Astrocyte of the cerebellum (primary cell): ENCODE data around the gene GSTM3.

Source experiments
- DNase-seq: peaks from one replicate; pipeline ENCODE4 v3.0.0-alpha.2; 2011; ENCODE audit warnings: low read depth
- H3K4me3 ChIP-seq: 2 replicates; pipeline ENCODE4 v1.5.1; 2011; ENCODE audit warnings: mild to moderate bottlenecking, low read depth, low read length, moderate library complexity
- in situ Hi-C: cut with HindIII; loops from 2 replicates; pipeline ENCODE4 v1.10.0; 2017; ENCODE audit warnings: low sequenced_read_pairs
- TF ChIP-seq, protein P1 (sequence below): IDR thresholded peaks from 2 replicates; pipeline ENCODE4 v1.5.1; 2012; ENCODE audit warnings: low read length, low read depth, moderate library complexity, mild to moderate bottlenecking; ENCODE audit errors: missing control alignments

Gene GSTM3

DNA sequence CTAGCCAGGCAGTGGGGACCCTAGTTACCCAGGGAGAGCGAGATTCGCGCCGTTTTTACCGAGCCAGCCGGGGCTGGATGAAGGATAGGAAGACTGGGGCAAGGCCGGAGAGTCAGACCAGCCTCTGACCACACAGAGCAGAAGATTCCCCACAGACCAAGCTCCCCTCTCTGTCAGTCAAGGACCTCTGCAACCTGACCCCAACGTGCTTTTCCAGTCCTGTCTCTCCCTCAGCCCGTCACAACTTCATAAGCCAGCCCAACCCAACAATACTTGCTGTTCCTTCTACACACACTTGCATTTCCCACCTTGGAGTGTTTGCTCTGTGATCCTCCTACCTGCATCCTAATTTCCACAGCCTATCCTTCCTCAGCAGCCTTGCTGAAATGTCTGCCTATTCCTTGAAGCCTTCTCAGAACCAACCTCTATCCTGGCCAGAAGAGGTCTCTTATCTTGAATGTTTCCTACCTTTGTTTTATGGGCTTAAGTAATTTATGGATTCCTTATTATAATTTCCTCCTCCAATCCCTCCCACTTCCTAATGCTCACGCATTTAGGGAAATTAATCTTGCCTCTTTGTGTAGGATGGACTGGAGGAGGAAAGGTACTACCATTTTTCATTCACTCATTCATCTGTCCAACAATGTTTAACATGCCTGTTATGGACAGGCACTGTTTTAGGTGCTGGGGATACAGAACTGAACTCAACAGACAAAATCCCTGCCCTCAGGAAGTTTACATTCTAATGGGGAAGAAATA lies at the start of gene GSTM3:
Gene GSTM3 (minus strand): TSS at position 424 of the 759 bp plus-strand sequence. CDS start 751 bp downstream, outside the sequence.
- TF ChIP-seq, protein P1, sequence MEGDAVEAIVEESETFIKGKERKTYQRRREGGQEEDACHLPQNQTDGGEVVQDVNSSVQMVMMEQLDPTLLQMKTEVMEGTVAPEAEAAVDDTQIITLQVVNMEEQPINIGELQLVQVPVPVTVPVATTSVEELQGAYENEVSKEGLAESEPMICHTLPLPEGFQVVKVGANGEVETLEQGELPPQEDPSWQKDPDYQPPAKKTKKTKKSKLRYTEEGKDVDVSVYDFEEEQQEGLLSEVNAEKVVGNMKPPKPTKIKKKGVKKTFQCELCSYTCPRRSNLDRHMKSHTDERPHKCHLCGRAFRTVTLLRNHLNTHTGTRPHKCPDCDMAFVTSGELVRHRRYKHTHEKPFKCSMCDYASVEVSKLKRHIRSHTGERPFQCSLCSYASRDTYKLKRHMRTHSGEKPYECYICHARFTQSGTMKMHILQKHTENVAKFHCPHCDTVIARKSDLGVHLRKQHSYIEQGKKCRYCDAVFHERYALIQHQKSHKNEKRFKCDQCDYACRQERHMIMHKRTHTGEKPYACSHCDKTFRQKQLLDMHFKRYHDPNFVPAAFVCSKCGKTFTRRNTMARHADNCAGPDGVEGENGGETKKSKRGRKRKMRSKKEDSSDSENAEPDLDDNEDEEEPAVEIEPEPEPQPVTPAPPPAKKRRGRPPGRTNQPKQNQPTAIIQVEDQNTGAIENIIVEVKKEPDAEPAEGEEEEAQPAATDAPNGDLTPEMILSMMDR: no peak
- no peak for DNase-seq
- H3K4me3 ChIP-seq: peak within 1 kb of the TSS; percentile 70
- in situ Hi-C loops: no loop called here

DNA sequence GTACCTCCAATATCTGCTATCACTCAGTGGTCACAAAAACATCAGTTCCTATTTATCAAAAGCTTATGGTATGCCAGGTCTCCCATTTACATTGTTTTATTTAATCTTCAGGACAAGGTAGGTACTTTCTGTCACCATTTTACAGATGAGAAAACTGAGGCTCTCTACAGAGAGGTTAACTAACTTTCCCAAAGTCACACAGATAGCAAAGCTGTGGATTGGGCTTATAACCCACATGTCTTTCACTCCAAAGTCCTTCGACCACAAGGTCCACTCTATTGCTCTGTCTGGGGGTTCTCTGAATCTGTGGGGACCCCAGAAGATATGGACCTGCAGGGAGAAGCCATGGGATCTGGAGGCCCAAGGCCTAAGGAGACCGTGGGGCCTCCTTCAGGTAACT lies 49.5 kb upstream of the GSTM3 start:
- H3K4me3 ChIP-seq: no peak overlapping the region
- no peak for DNase-seq
- in situ Hi-C loops: loop anchor here (25.0 kb wide), 2 partner anchors 122 to 222 kb away; partner anchors contain the start of gene CSF1
- TF ChIP-seq, protein P1: no peak

DNA sequence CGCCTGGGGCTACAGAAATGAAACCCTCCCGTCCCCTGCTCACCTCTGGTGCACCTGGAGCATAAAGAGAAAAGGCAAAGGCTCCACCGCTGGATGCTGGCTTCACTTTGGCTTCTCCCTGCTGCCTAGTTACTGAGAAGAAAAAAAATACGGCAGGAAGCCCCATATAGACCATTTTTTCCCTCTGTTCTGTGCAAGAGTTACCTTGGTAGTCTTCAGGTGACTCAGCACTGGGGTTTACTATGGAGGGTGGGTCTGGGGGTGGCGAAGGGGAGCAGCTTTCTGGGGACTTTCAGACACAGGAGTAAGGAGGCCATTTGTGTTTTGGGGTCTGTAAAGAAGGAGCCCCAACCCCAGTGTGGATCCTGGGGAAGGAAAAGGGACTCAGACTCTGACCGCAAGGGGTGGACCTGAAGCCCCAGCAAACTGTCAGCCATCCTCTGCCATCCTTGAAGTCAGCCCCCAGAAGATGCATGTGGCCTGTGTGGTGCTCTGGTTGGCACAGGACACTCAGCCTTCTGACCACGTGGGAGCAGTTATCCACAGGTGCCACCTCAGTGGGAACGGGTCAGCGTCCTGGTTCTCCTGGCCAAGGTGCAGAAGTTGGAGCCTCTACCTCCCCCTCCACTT lies 48.8 kb upstream of the GSTM3 start:
- TF ChIP-seq, protein P1: no peak
- in situ Hi-C loops: loop anchor here (25.0 kb wide), 2 partner anchors 123 to 223 kb away; partner anchors contain the start of gene CSF1
- no peak for DNase-seq
- H3K4me3 ChIP-seq: no peak overlapping the region

DNA sequence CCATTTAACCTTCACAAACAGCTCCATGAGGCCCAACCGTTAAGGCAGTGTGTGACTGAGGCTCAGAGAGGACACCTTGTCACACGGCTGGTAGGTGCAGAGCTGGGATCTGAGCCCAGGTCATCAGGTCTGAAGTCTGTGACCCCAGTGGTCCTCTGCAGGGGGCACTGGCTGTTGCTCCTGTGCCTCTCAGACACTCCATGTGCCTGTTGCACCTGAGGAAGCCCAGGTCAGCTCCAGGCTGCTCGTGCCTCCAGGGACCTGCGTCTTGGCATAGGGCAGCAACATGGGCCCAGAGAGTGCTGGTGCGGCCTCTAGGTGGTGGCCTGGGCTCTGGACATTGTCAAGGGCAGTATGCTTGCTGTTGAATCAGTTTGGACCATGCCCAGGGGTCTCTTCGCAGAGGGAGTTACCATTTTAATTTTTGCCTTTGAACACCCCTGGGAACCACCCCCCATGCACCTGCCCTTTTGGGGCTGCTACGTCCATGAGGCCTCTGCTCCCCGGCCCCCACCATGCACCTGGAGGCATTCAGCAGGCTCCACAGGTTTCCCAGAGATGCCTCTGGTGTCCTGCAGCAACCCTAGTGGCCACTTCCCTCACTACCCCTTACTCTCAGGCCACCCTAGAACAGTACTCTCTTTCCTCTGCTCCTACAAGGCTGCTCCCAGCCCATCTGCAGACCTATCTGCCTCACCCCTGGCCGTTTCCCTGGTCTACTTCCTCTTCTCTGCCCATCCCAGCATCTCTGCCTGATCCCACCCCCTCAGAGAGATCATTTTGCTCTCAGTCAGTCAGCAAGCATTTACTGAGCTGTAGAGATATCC lies 48.1 kb upstream of the GSTM3 start:
- no peak overlapping the region for H3K4me3 ChIP-seq
- in situ Hi-C loops: loop anchor here (25.0 kb wide), 2 partner anchors 123 to 223 kb away; partner anchors contain the start of gene CSF1
- no peak for DNase-seq
- TF ChIP-seq, protein P1: peak; percentile 60

DNA sequence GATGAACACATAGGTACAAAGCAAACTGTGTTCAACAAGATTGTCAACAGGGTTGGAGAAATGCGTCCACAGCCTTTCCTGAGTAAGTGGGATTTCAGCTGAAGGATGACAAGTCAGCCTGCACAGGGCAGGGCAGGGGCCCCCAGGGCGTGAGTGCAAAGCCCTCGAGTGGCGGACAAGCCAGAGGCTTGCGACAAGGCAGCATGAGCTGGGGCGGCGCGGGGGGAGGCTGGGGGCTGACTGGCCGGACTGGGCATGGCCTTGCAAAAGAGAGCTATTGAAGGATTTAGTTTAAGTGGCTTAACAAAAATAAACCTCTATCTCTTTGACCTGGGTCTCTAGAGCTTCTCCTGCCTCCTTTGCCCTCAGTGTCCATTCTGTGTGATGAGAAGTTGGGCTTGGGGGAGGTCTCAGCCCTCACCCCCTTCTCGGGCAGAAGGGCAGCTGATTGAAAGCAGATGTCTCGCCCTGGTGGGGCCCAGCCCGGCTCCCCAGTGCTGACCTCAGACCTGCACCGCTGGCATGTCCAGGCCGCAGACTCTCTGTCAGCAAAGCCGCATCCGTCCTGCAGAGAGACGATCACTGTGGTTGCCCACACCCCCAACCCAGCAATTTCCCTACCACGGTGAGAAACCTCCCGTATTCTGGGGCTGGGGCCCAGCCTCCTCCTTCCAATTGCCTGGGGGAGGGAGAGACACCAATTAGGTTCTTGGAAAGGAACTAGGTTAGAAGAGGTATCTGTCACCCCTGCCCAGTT lies 47.2 kb upstream of the GSTM3 start:
- H3K4me3 ChIP-seq: no peak overlapping the region
- DNase-seq: no peak
- in situ Hi-C loops: loop anchor here (25.0 kb wide), 2 partner anchors 124 to 224 kb away; partner anchors contain the start of gene CSF1
- TF ChIP-seq, protein P1: no peak
